GM12865 (cell line): ENCODE data around the gene PPFIA2.

ENCODE experiments used
- DNase-seq: peaks from one replicate; pipeline ENCODE4 v3.0.0; 2010; ENCODE audit warnings: low read depth
- H3K4me3 ChIP-seq: 2 replicates; pipeline ENCODE4 v1.5.1; 2011; ENCODE audit warnings: mild to moderate bottlenecking, low read depth, low read length, control low read depth
- CTCF ChIP-seq: IDR thresholded peaks from 2 replicates; pipeline ENCODE4 v1.5.1; 2011; ENCODE audit warnings: low read length, control low read depth, low read depth, inconsistent platforms; ENCODE audit not compliant: insufficient read depth; ENCODE audit errors: missing control alignments

PPFIA2 gene

GRCh38 chr12:81778719-81779118 is 19.6 kb upstream of the PPFIA2 start:
- no peak overlapping the region for H3K4me3 ChIP-seq
- TF ChIP-seq CTCF: no peak
- DNase-seq: no peak

- TF ChIP-seq CTCF: no peak
- no peak for DNase-seq
- no peak overlapping the region for H3K4me3 ChIP-seq
Measured at GRCh38 chr12:81758421-81759189, 545 bp downstream of the PPFIA2 start.

GRCh38 chr12:81757731-81758365 is 1.3 kb downstream of the PPFIA2 start:
- DNase-seq: no peak
- TF ChIP-seq CTCF: no peak
- no peak overlapping the region for H3K4me3 ChIP-seq

GRCh38 chr12:81729781-81730180 is 29.4 kb downstream of the PPFIA2 start:
- no peak for DNase-seq
- H3K4me3 ChIP-seq: no peak overlapping the region
- no peak for TF ChIP-seq CTCF

GRCh38 chr12:81727391-81727790 is 31.8 kb downstream of the PPFIA2 start:
- no peak for DNase-seq
- H3K4me3 ChIP-seq: no peak overlapping the region

GRCh38 chr12:81726634-81727033 is 32.5 kb downstream of the PPFIA2 start:
- TF ChIP-seq CTCF: no peak

More at GRCh38 chr12:81727391-81727790, 31.8 kb downstream of the PPFIA2 start:
- TF ChIP-seq CTCF: no peak

More at GRCh38 chr12:81726634-81727033, 32.5 kb downstream of the PPFIA2 start:
- no peak overlapping the region for H3K4me3 ChIP-seq
- no peak for DNase-seq
